Measurements from ENCODE around the gene PALD1. TPM values are rescaled to one million over a fixed set of nuclear protein-coding genes. Genes with fewer than 3 reads are reported as not detected.

The PALD1 gene
- total and polyA plus RNA-seq, 2 of the 4 experiments (the other 2 are of a cell fraction): 0.12 to 0.18 TPM

DNA sequence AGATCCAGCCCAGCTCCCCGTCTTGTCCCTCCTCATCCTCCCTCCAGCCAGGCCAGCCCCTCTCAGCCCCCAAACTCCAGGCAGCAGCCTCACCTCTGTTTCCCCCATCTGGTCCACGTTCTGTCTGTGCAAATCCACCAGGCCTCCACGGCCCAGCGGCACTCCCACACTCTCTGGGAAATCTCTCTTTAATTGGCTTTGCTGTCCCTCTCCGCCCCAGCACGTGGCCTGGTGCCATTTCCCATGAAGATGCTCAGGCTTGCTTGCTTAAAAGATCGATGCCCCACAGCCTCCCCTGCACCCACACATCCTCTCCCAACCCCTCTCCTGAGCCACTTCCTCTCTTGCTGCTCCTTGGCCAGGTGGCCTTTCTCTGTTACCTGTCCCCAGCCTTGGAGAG, 84.7 kb downstream of the PALD1 start:
- H4K8ac ChIP-seq (ENCODE audit: low read depth in 2 of 2, low read length in 2 of 2): no peak overlapping the region
- ChIA-PET POLR2A (ENCODE audit: unreplicated experiment) (no interaction called here), CTCF (no interaction called here)
- H2BK20ac ChIP-seq (ENCODE audit: low read depth, low read length): no peak overlapping the region
- H3K9me3 ChIP-seq (ENCODE audit: control insufficient read depth, insufficient read depth, low read length): no peaks in the 10 kb centered on the region
- no peak overlapping the region for H3K4ac ChIP-seq (ENCODE audit: low read depth, low read length)
- no peak overlapping the region for H3K56ac ChIP-seq (ENCODE audit: extremely low read depth, insufficient read depth, low read length)
- no TSS peak for BruUV-seq (replicated peaks)
- H3K27me3 ChIP-seq (ENCODE audit: control insufficient read depth, insufficient read depth, low read length): peaks cover 21% of the 10 kb centered on the region
- ATAC-seq (ENCODE audit: low read depth) (no peak), DNase-seq (no peak)
- H4K5ac ChIP-seq (ENCODE audit: low read depth, low read length): no peak overlapping the region
- no peak overlapping the region for H2AK5ac ChIP-seq (ENCODE audit: low read depth, low read length)
- H2AK9ac ChIP-seq (replicated peaks; ENCODE audit: low read depth, low read length, poor library complexity): peak overlapping the region; percentile 70
- no peak overlapping the region for H2AFZ ChIP-seq (replicated peaks; ENCODE audit: low read length, poor library complexity)
- in situ Hi-C loops (cut with MboI; ENCODE audit: low sequenced_read_pairs) (no loop called here), intact Hi-C loops (cut with micrococcal nuclease) (no loop called here), dilution Hi-C loops (cut with HindIII; ENCODE audit: low sequenced_read_pairs, unreplicated experiment) (no loop called here)
- TF ChIP-seq MAFK (IDR thresholded peaks at IDR 0.05; ENCODE audit: low read depth, low read length) (no peak), FOS (IDR thresholded peaks at IDR 0.05; ENCODE audit: low read depth, low read length) (no peak), POLR2A (IDR thresholded peaks at IDR 0.05; ENCODE audit: low read depth, low read length) (no peak), RFX5 (IDR thresholded peaks at IDR 0.05; ENCODE audit: low read depth, low read length) (no peak), RAD21 (IDR thresholded peaks at IDR 0.05; ENCODE audit: low read length) (no peak), RCOR1 (IDR thresholded peaks at IDR 0.05; ENCODE audit: insufficient replicate concordance, low read length) (no peak), BHLHE40 (IDR thresholded peaks at IDR 0.05; ENCODE audit: low read depth, low read length) (no peak), ELK1 (IDR thresholded peaks at IDR 0.05; ENCODE audit: borderline replicate concordance, low read depth, low read length) (no peak), CHD1 (IDR thresholded peaks at IDR 0.05; ENCODE audit: low read depth, low read length) (no peak), SMC3 (IDR thresholded peaks at IDR 0.05; ENCODE audit: low read depth, low read length) (no peak), CEBPB (IDR thresholded peaks at IDR 0.05; ENCODE audit: low read depth, low read length) (no peak), MXI1 (IDR thresholded peaks at IDR 0.05; ENCODE audit: borderline replicate concordance, low read depth, low read length) (no peak), NFE2L2 (IDR thresholded peaks at IDR 0.05; ENCODE audit: low read depth, low read length) (no peak), USF2 (IDR thresholded peaks at IDR 0.05; ENCODE audit: low read depth, low read length) (no peak)
- TF ChIP-seq, protein P1, sequence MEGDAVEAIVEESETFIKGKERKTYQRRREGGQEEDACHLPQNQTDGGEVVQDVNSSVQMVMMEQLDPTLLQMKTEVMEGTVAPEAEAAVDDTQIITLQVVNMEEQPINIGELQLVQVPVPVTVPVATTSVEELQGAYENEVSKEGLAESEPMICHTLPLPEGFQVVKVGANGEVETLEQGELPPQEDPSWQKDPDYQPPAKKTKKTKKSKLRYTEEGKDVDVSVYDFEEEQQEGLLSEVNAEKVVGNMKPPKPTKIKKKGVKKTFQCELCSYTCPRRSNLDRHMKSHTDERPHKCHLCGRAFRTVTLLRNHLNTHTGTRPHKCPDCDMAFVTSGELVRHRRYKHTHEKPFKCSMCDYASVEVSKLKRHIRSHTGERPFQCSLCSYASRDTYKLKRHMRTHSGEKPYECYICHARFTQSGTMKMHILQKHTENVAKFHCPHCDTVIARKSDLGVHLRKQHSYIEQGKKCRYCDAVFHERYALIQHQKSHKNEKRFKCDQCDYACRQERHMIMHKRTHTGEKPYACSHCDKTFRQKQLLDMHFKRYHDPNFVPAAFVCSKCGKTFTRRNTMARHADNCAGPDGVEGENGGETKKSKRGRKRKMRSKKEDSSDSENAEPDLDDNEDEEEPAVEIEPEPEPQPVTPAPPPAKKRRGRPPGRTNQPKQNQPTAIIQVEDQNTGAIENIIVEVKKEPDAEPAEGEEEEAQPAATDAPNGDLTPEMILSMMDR (conservative IDR thresholded peaks at IDR 0.05; ENCODE audit: low read depth, low read length): no peak
- no peak overlapping the region for H3K14ac ChIP-seq (replicated peaks; ENCODE audit: low read depth, low read length)
- H3K18ac ChIP-seq (ENCODE audit: low read depth, low read length): no peak overlapping the region
- no peak overlapping the region for H3K9ac ChIP-seq (ENCODE audit: low read depth, low read length)
- no peaks in the 10 kb centered on the region for H3K9me1 ChIP-seq (ENCODE audit: insufficient read depth, low read length)
- H2BK15ac ChIP-seq (ENCODE audit: low read depth, low read length): no peak overlapping the region
- no peaks in the 10 kb centered on the region for H4K20me1 ChIP-seq (ENCODE audit: insufficient read depth, low read length)
- no peaks in the 10 kb centered on the region for H3K36me3 ChIP-seq (ENCODE audit: control insufficient read depth, insufficient read depth, low read length)
- no peak overlapping the region for H3K27ac ChIP-seq (ENCODE audit: insufficient read depth, low read length)
- no peak overlapping the region for H2BK120ac ChIP-seq (ENCODE audit: low read depth, low read length)
- peaks cover 3% of the 10 kb centered on the region; the same call in 1 of the 2 replicates for H3K4me1 ChIP-seq (ENCODE audit: control insufficient read depth, insufficient read depth, low read length)
- no peak overlapping the region for H2BK5ac ChIP-seq (ENCODE audit: low read depth, low read length, poor library complexity, severe bottlenecking)
- no peaks in the 10 kb centered on the region for H3K79me1 ChIP-seq (ENCODE audit: low read depth in 1 of 2, low read length in 2 of 2)
- no peak overlapping the region for H3K4me3 ChIP-seq (ENCODE audit: insufficient read depth, low read depth, low read length)
- H3K4me2 ChIP-seq (ENCODE audit: low read depth, low read length): no peak overlapping the region
- WGBS, 2 experiments (ENCODE audit: extremely low coverage in 2 of 2, insufficient read length in 1 of 2): 75% methylated on average over 6 of the region's 7 CpGs; no CpG with 5 or more reads in 1 of the 2 experiments
- no peak overlapping the region for H3K23ac ChIP-seq (ENCODE audit: low read depth, low read length)
- H4K91ac ChIP-seq (ENCODE audit: insufficient read depth, low read depth, low read length): no peak overlapping the region

All from IMR-90 (cell line).